ENCODE measurements around the gene ZBTB20.

ZBTB20 gene

GRCh38 chr3:115022835-115023398 is 124.2 kb downstream of the ZBTB20 start:
- Mint-ChIP-seq H3K4me1 (peaks cover 3% of the 10 kb centered on the region), H3K9me3 (no peaks in the 10 kb centered on the region), H3K27me3 (no peaks in the 10 kb centered on the region), H3K4me3 (no peak overlapping the region), H3K36me3 (peaks cover 25% of the 10 kb centered on the region), H3K27ac (no peak overlapping the region)

GRCh38 chr3:115022199-115022598 is 124.9 kb downstream of the ZBTB20 start:
- no peaks in the 10 kb centered on the region for H3K27me3 Mint-ChIP-seq
- peaks cover 25% of the 10 kb centered on the region for H3K36me3 Mint-ChIP-seq
- no peak overlapping the region for H3K27ac Mint-ChIP-seq
- peaks cover 3% of the 10 kb centered on the region for H3K4me1 Mint-ChIP-seq
- no peak overlapping the region for H3K4me3 Mint-ChIP-seq
- H3K9me3 Mint-ChIP-seq, result no peaks in the 10 kb centered on the region

- no peaks in the 10 kb centered on the region for H3K9me3 Mint-ChIP-seq
- H3K4me3 Mint-ChIP-seq, result no peak overlapping the region
- H3K27ac Mint-ChIP-seq, result no peak overlapping the region
- H3K4me1 Mint-ChIP-seq, result peaks cover 3% of the 10 kb centered on the region
- peaks cover 31% of the 10 kb centered on the region for H3K36me3 Mint-ChIP-seq
- H3K27me3 Mint-ChIP-seq, result no peaks in the 10 kb centered on the region
These were observed 126.0 kb downstream of the ZBTB20 start for GRCh38 chr3:115021061-115021460.

GRCh38 chr3:115019900-115020299 is 127.2 kb downstream of the ZBTB20 start:
- Mint-ChIP-seq H3K27me3 (no peaks in the 10 kb centered on the region), H3K9me3 (no peaks in the 10 kb centered on the region), H3K4me3 (no peak overlapping the region), H3K4me1 (peaks cover under 1% of the 10 kb centered on the region), H3K36me3 (peaks cover 27% of the 10 kb centered on the region), H3K27ac (no peak overlapping the region)

GRCh38 chr3:115018694-115019093 is 128.4 kb downstream of the ZBTB20 start:
- no peak overlapping the region for H3K27ac Mint-ChIP-seq
- no peaks in the 10 kb centered on the region for H3K27me3 Mint-ChIP-seq
- no peak overlapping the region for H3K4me3 Mint-ChIP-seq
- no peaks in the 10 kb centered on the region for H3K4me1 Mint-ChIP-seq
- peaks cover 4% of the 10 kb centered on the region for H3K9me3 Mint-ChIP-seq
- H3K36me3 Mint-ChIP-seq, result peaks cover 27% of the 10 kb centered on the region

- Mint-ChIP-seq H3K27me3 (no peaks in the 10 kb centered on the region), H3K36me3 (peaks cover 32% of the 10 kb centered on the region), H3K4me1 (peaks cover 20% of the 10 kb centered on the region), H3K27ac (no peak overlapping the region), H3K4me3 (no peak overlapping the region), H3K9me3 (peaks cover 21% of the 10 kb centered on the region)
These were observed 139.1 kb downstream of the ZBTB20 start for GRCh38 chr3:115007966-115008365.

GRCh38 chr3:115004201-115005140 is 142.6 kb downstream of the ZBTB20 start:
- H3K36me3 Mint-ChIP-seq, result peaks cover 30% of the 10 kb centered on the region
- H3K4me1 Mint-ChIP-seq, result peaks cover 12% of the 10 kb centered on the region
- H3K27me3 Mint-ChIP-seq, result no peaks in the 10 kb centered on the region
- H3K4me3 Mint-ChIP-seq, result no peak overlapping the region
- peaks cover 13% of the 10 kb centered on the region for H3K9me3 Mint-ChIP-seq
- H3K27ac Mint-ChIP-seq, result no peak overlapping the region

- Mint-ChIP-seq H3K9me3 (peaks cover 13% of the 10 kb centered on the region), H3K36me3 (peaks cover 32% of the 10 kb centered on the region), H3K27ac (no peak overlapping the region), H3K27me3 (no peaks in the 10 kb centered on the region), H3K4me1 (peaks cover 10% of the 10 kb centered on the region), H3K4me3 (no peak overlapping the region)
These were observed 148.0 kb downstream of the ZBTB20 start for GRCh38 chr3:114998971-114999579.

GRCh38 chr3:114994554-114995341 is 152.3 kb downstream of the ZBTB20 start:
- Mint-ChIP-seq H3K4me3 (no peak overlapping the region), H3K27me3 (no peaks in the 10 kb centered on the region), H3K36me3 (peaks cover 36% of the 10 kb centered on the region), H3K9me3 (peaks cover 26% of the 10 kb centered on the region), H3K4me1 (peaks cover 10% of the 10 kb centered on the region), H3K27ac (no peak overlapping the region)

GRCh38 chr3:114985776-114986175 is 161.3 kb downstream of the ZBTB20 start:
- Mint-ChIP-seq H3K4me1 (peaks cover 7% of the 10 kb centered on the region), H3K9me3 (peaks cover 2% of the 10 kb centered on the region), H3K36me3 (peaks cover 13% of the 10 kb centered on the region), H3K27me3 (no peaks in the 10 kb centered on the region), H3K4me3 (no peak overlapping the region), H3K27ac (no peak overlapping the region)

GRCh38 chr3:114983248-114983647 is 163.8 kb downstream of the ZBTB20 start:
- no peaks in the 10 kb centered on the region for H3K27me3 Mint-ChIP-seq
- H3K4me3 Mint-ChIP-seq, result no peak overlapping the region
- H3K36me3 Mint-ChIP-seq, result peaks cover 11% of the 10 kb centered on the region
- peaks cover 7% of the 10 kb centered on the region for H3K4me1 Mint-ChIP-seq
- no peaks in the 10 kb centered on the region for H3K9me3 Mint-ChIP-seq
- no peak overlapping the region for H3K27ac Mint-ChIP-seq

- H3K27me3 Mint-ChIP-seq, result no peaks in the 10 kb centered on the region
- no peak overlapping the region for H3K4me3 Mint-ChIP-seq
These were observed 172.7 kb downstream of the ZBTB20 start for GRCh38 chr3:114974387-114974786.

GRCh38 chr3:114973536-114973935 is 173.6 kb downstream of the ZBTB20 start:
- Mint-ChIP-seq H3K27ac (no peak overlapping the region), H3K4me3 (no peak overlapping the region)

More at GRCh38 chr3:114974387-114974786, 172.7 kb downstream of the ZBTB20 start:
- Mint-ChIP-seq H3K9me3 (no peaks in the 10 kb centered on the region), H3K36me3 (peaks cover 32% of the 10 kb centered on the region), H3K27ac (no peak overlapping the region), H3K4me1 (peaks cover 9% of the 10 kb centered on the region)

GRCh38 chr3:114967168-114967567 is 179.9 kb downstream of the ZBTB20 start:
- Mint-ChIP-seq H3K4me1 (peaks cover 3% of the 10 kb centered on the region), H3K9me3 (no peaks in the 10 kb centered on the region), H3K36me3 (peaks cover 30% of the 10 kb centered on the region), H3K27me3 (no peaks in the 10 kb centered on the region), H3K27ac (no peak overlapping the region), H3K4me3 (no peak overlapping the region)

More at GRCh38 chr3:114973536-114973935, 173.6 kb downstream of the ZBTB20 start:
- Mint-ChIP-seq H3K36me3 (peaks cover 34% of the 10 kb centered on the region), H3K27me3 (no peaks in the 10 kb centered on the region), H3K4me1 (peaks cover 9% of the 10 kb centered on the region), H3K9me3 (no peaks in the 10 kb centered on the region)

GRCh38 chr3:114962189-114962588 is 184.9 kb downstream of the ZBTB20 start:
- peaks cover 32% of the 10 kb centered on the region for H3K36me3 Mint-ChIP-seq
- no peaks in the 10 kb centered on the region for H3K27me3 Mint-ChIP-seq
- H3K4me1 Mint-ChIP-seq, result peaks cover 3% of the 10 kb centered on the region
- H3K27ac Mint-ChIP-seq, result no peak overlapping the region
- H3K4me3 Mint-ChIP-seq, result no peak overlapping the region
- peaks cover 5% of the 10 kb centered on the region for H3K9me3 Mint-ChIP-seq
